GM21526 (cell line): ENCODE data around the gene COL6A1.

Experiments used
- ATAC-seq: cut with Tn5 transposase; IDR thresholded peaks from one replicate; pipeline ENCODE4 v1.9.1; 2021; ENCODE audit warnings: moderate library complexity; ENCODE audit not compliant: unreplicated experiment, low FRiP score

COL6A1 gene, protein sequence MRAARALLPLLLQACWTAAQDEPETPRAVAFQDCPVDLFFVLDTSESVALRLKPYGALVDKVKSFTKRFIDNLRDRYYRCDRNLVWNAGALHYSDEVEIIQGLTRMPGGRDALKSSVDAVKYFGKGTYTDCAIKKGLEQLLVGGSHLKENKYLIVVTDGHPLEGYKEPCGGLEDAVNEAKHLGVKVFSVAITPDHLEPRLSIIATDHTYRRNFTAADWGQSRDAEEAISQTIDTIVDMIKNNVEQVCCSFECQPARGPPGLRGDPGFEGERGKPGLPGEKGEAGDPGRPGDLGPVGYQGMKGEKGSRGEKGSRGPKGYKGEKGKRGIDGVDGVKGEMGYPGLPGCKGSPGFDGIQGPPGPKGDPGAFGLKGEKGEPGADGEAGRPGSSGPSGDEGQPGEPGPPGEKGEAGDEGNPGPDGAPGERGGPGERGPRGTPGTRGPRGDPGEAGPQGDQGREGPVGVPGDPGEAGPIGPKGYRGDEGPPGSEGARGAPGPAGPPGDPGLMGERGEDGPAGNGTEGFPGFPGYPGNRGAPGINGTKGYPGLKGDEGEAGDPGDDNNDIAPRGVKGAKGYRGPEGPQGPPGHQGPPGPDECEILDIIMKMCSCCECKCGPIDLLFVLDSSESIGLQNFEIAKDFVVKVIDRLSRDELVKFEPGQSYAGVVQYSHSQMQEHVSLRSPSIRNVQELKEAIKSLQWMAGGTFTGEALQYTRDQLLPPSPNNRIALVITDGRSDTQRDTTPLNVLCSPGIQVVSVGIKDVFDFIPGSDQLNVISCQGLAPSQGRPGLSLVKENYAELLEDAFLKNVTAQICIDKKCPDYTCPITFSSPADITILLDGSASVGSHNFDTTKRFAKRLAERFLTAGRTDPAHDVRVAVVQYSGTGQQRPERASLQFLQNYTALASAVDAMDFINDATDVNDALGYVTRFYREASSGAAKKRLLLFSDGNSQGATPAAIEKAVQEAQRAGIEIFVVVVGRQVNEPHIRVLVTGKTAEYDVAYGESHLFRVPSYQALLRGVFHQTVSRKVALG

GRCh38 chr21:45981151-45982091 lies at the start of gene COL6A1:
COL6A1 (plus strand) TSS chr21:45981770; CDS start chr21:45981851, 81 bp downstream.
- ATAC-seq: no peak

GRCh38 chr21:45932922-45933502 lies 48.6 kb upstream of the COL6A1 start:
- ATAC-seq: no peak

DNA sequence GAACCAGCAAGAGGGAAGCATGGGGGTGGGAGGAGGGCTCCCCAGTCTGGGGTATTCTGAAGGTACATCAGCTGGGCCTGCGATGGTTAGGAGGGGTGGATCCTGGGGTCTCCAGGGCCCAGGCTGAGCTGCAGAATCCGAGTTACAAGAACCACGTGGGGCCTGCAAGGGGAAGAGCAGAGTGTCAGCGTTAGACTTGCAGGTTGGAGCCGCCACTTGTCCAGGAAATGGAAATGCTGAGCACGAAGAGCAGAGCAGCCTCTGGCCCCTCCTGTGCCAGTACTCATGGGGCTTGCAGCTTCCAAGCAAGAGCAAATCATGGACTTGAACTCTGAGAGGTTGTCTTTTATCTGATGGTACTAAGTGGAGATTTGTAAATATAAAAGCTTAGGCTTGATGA lies 47.5 kb upstream of the COL6A1 start:
- no peak for ATAC-seq

DNA sequence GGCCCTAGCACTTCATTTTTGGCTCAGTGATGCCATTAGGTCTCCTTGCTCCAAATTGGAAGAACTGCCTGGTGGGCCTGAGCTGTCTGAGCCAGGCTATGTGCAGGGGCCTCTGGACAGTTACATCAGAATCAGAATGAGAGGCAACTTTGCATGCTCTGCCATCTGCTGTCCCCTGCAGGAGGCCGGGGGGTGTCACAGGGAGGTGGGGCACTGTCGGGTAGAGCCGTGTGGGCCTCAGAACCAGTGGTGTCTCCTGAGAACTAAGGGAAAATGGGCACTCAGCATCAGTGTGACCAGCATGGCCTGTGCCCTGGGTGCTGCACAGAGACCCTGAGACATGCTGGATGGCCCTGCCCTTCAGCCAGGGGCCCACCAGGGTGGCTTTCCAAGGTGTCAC lies 47.0 kb upstream of the COL6A1 start:
- no peak for ATAC-seq

GRCh38 chr21:45935628-45936027 lies 45.9 kb upstream of the COL6A1 start:
- no peak for ATAC-seq

GRCh38 chr21:45937721-45938452 lies 43.7 kb upstream of the COL6A1 start:
- no peak for ATAC-seq

- no peak for ATAC-seq
These were observed 43.2 kb upstream of the COL6A1 start for GRCh38 chr21:45938453-45938755.

- no peak for ATAC-seq
These were observed 42.6 kb upstream of the COL6A1 start for GRCh38 chr21:45938811-45939520.

DNA sequence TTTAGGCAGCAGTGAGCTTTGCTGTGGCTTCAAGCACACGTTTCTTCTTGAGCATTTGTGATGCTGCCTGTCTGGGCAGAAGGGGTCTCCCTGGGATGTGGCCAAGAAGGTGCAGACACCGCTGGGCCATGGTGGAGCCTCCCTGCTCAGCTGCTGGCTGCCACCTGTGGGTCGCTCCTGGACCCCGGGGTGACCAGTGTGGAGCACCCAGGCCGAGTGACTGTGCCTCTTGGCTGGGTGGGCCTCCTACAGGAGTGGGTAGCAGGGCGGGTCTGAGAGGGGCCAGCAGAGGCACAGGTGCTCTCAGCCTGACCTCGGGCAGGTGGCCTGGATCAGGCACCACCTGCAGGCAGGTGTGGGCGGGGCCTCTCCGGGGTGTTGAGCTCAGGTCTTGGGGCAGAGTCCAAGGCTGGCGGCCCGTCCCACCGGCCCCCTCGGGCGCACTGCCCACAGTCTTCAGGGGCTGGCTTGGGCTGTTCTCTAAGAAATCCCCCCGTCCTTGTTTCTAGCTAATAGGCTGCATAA lies 42.0 kb upstream of the COL6A1 start:
- ATAC-seq: no peak

- ATAC-seq: no peak
These were observed 41.5 kb upstream of the COL6A1 start for GRCh38 chr21:45940091-45940490.

DNA sequence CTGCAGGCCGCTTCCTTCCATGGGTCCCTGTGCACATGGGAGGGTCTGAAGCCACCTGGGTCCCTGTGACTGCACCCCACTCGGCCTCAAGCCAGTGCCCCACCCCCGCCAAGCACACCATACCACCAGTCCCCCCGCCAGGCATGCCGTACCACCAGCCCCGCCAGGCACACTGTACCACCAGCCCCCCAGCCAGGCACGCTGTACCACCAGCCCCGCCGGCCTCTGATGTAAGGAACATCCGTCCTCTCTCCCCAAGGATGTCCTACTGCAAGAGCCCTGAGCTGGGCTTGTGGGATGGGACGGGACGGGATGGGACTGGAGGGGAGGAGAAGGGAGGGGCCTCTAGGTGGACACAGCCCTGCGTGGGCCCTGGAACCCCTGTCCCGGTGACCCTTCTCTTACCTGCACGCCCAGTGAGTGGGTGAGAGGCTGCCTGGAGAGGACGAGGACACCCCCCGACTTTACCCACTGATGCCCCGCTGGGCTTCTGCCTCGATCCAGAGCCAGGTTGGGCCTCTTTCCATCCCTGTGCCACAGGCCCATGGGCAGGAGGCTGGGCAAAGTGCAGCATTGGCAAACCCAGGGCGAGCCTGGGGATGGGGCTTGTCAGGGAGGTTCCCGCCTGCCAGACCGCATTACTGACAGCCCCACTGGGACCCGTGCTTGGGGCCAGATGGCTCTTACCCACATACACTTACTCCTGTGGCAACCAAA lies 40.8 kb upstream of the COL6A1 start:
- no peak for ATAC-seq

- ATAC-seq: no peak
These were observed 40.2 kb upstream of the COL6A1 start for GRCh38 chr21:45941338-45941710.

- ATAC-seq: no peak
These were observed 39.6 kb upstream of the COL6A1 start for GRCh38 chr21:45941717-45942546.

DNA sequence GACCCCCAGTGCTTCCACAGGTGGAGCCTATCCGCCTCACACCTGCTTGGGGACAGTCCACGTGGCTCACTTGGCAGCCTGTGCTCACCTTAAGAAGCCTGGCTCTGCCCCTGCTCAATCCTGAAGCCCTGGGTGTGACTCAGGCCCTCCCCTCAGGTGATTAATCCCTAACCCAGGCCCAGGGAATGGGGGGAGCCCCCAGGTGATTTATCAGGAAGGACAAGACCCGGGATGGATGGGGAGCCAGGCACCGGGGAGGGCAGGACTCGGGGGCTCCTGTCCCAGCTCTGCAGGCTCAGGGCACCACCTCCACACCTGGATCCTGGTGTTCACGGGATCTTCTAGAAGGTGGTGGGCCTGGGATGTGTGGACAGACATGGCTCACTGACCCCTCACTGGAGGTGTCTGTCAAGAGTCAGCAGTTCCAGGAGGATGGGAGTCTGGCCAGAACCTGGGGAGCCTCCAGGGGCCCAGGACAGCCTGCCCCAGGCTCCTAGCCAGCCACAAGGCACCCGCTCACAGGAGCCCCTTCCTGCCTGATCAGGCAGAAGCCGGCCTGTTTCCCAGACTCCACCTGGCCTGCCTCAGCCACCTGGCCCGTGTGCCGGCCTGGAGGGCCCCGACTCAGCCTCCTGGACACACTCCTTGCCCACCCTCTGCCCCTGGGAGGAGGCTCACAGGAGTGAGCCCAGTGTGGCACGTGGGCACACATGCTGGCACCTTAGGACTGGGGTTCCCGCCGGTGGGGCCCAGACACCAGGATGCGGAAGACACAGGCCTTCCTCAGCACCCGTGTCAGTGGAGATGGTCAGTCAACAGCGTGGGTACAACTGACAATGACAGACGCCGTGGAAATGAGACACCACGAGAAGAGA lies 38.6 kb upstream of the COL6A1 start:
- ATAC-seq: no peak

GRCh38 chr21:45943630-45944540 lies 37.7 kb upstream of the COL6A1 start:
- ATAC-seq: no peak
